Measurements from ENCODE around the gene TSSK3. TPM values are rescaled to one million over a fixed set of nuclear protein-coding genes. Genes with fewer than 3 reads are reported as not detected.
"Not testable (repeated sequence)": the region's sequence is repeated elsewhere in the genome, so short reads cannot be mapped to it uniquely, and the experiment has no call there.

The TSSK3 gene
- total RNA-seq, 2 experiments from 2014 or later: 0.98 TPM; not detected in 1

- Histone ChIP-seq H3K36me3 (ENCODE audit: insufficient read depth, low read length) (no peaks in the 10 kb centered on the region), H3K4me1 (ENCODE audit: insufficient read depth, low read length) (peaks cover 39% of the 10 kb centered on the region), H3K4me3 (ENCODE audit: low read length) (no peak overlapping the region), H3K27ac (ENCODE audit: low read depth in 1 of 2, low read length in 2 of 2) (no peak overlapping the region), H3K27me3 (ENCODE audit: control insufficient read depth in 1 of 2, insufficient read depth in 2 of 2, low read length in 2 of 2) (no peaks in the 10 kb centered on the region), H3K9me3 (ENCODE audit: control insufficient read depth in 1 of 2, insufficient read depth in 1 of 2, low read length in 2 of 2) (peaks cover 0 to 8% of the 10 kb centered on the region in 2 experiments)
- DNase-seq: no peak
- CTCF ChIA-PET: interaction anchor here (0.8 to 0.9 kb wide), 2 partner anchors 9 to 19 kb away, joined by 3 to 4 read pairs; partner anchors contain the start of genes FAM229A and TSSK3
- H3K4me3 Mint-ChIP-seq: peak overlapping the region; percentile 80
- H3K4me1 Mint-ChIP-seq (ENCODE audit: low read depth): peaks cover 41% of the 10 kb centered on the region
- H3K9me3 Mint-ChIP-seq: no peaks in the 10 kb centered on the region
- peak overlapping the region; percentile 42 for H3K27ac Mint-ChIP-seq
- intact Hi-C loops (cut with DNase I, micrococcal nuclease): loop anchor here in 1 of 2 experiments (5.0 kb wide), 1 partner anchor 56 kb away; no protein-coding TSS in a partner anchor
- POLR2A ChIA-PET: interaction anchor here (0.8 to 5.9 kb wide), 6 partner anchors 9 to 847 kb away, joined by 3 to 72 read pairs (median 11); partner anchors contain the start of genes BSDC1, FAM229A, HDAC1 and MARCKSL1
- peaks cover 6% of the 10 kb centered on the region for H3K36me3 Mint-ChIP-seq (ENCODE audit: low read depth)
- no peaks in the 10 kb centered on the region for H3K27me3 Mint-ChIP-seq
- no peak for ATAC-seq (ENCODE audit: poor library complexity)
- no peak for TF ChIP-seq CTCF (IDR thresholded peaks at IDR 0.05)
Observed at GRCh38 chr1:32353431-32353830, 8.9 kb upstream of the TSSK3 start.

- ChIA-PET CTCF (interaction anchor here (0.6 to 0.8 kb wide), 2 partner anchors 16 to 18 kb away, joined by 4 read pairs; no protein-coding TSS in a partner anchor), POLR2A (interaction anchor here (0.8 to 5.9 kb wide), 4 partner anchors 9 to 848 kb away, joined by 3 to 72 read pairs (median 11); partner anchors contain the start of genes FAM229A, HDAC1, MARCKSL1 and TSSK3)
- intact Hi-C loops (cut with DNase I, micrococcal nuclease): loop anchor here in 1 of 2 experiments (5.0 kb wide), 1 partner anchor 57 kb away; no protein-coding TSS in a partner anchor
- H3K27me3 Mint-ChIP-seq: no peaks in the 10 kb centered on the region
- no peak for TF ChIP-seq CTCF (IDR thresholded peaks at IDR 0.05)
- DNase-seq: no peak
- H3K4me1 ChIP-seq (ENCODE audit: insufficient read depth, low read length): peaks cover 33% of the 10 kb centered on the region
- no peak for ATAC-seq (ENCODE audit: poor library complexity)
- H3K4me1 Mint-ChIP-seq (ENCODE audit: low read depth): peaks cover 35% of the 10 kb centered on the region
- H3K36me3 ChIP-seq (ENCODE audit: insufficient read depth, low read length): no peaks in the 10 kb centered on the region
- no peak overlapping the region for H3K4me3 ChIP-seq (ENCODE audit: low read length)
- H3K36me3 Mint-ChIP-seq (ENCODE audit: low read depth): peaks cover 6% of the 10 kb centered on the region
- H3K27ac ChIP-seq (ENCODE audit: low read depth in 1 of 2, low read length in 2 of 2): no peak overlapping the region
- no peaks in the 10 kb centered on the region for H3K27me3 ChIP-seq (ENCODE audit: control insufficient read depth in 1 of 2, insufficient read depth in 2 of 2, low read length in 2 of 2)
- H3K4me3 Mint-ChIP-seq: peak overlapping the region; percentile 72
- H3K27ac Mint-ChIP-seq: peak overlapping the region; percentile 42
- H3K9me3 ChIP-seq (ENCODE audit: control insufficient read depth in 1 of 2, insufficient read depth in 1 of 2, low read length in 2 of 2): peaks cover 0 to 8% of the 10 kb centered on the region in 2 experiments
- H3K9me3 Mint-ChIP-seq: no peaks in the 10 kb centered on the region
Observed at GRCh38 chr1:32353886-32354570, 8.3 kb upstream of the TSSK3 start.

GRCh38 chr1:32355778-32356177 lies 6.6 kb upstream of the TSSK3 start:
- CTCF ChIA-PET, DNase-seq: not testable (repeated sequence)

More at GRCh38 chr1:32355778-32356177, 6.6 kb upstream of the TSSK3 start:
- ATAC-seq (ENCODE audit: poor library complexity); H3K27ac ChIP-seq (ENCODE audit: low read depth in 1 of 2, low read length in 2 of 2); H3K9me3 ChIP-seq (ENCODE audit: control insufficient read depth in 1 of 2, insufficient read depth in 1 of 2, low read length in 2 of 2); H3K4me3 Mint-ChIP-seq; H3K27me3 ChIP-seq (ENCODE audit: control insufficient read depth in 1 of 2, insufficient read depth in 2 of 2, low read length in 2 of 2); H3K27ac Mint-ChIP-seq; H3K27me3 Mint-ChIP-seq; H3K4me3 ChIP-seq (ENCODE audit: low read length); H3K9me3 Mint-ChIP-seq; H3K36me3 ChIP-seq (ENCODE audit: insufficient read depth, low read length); intact Hi-C loops (cut with DNase I, micrococcal nuclease); H3K36me3 Mint-ChIP-seq (ENCODE audit: low read depth): not testable (repeated sequence)
- POLR2A ChIA-PET: interaction anchor here (5.9 kb wide), 1 partner anchor 19 kb away, joined by 72 read pairs; the partner anchor contains the start of gene MARCKSL1
- H3K4me1 ChIP-seq (ENCODE audit: insufficient read depth, low read length): peaks cover 28% of the 10 kb centered on the region
- H3K4me1 Mint-ChIP-seq (ENCODE audit: low read depth): peaks cover 31% of the 10 kb centered on the region
